VCaP (cell line): ENCODE results near the gene RNF8.

ENCODE experiments used
- H3K27ac ChIP-seq: fragments of 450-650 bp; 2 replicates; pipeline ENCODE4 v1.5.1; 2017
- CTCF ChIP-seq: fragments of 450-650 bp; conservative IDR thresholded peaks from 2 replicates; pipeline ENCODE4 v1.5.1; 2017; ENCODE audit warnings: mild to moderate bottlenecking, moderate library complexity

RNF8 gene

GRCh38 chr6:37368961-37369320, 15.2 kb downstream of the RNF8 start:
- TF ChIP-seq CTCF: no peak
- H3K27ac ChIP-seq: no peak overlapping the region

GRCh38 chr6:37369321-37370201, 15.8 kb downstream of the RNF8 start:
- TF ChIP-seq CTCF: no peak
- no peak overlapping the region for H3K27ac ChIP-seq

- no peak overlapping the region for H3K27ac ChIP-seq
- TF ChIP-seq CTCF: no peak
These were observed 17.6 kb downstream of the RNF8 start for GRCh38 chr6:37371154-37372083.

GRCh38 chr6:37372116-37372515, 18.3 kb downstream of the RNF8 start:
- no peak overlapping the region for H3K27ac ChIP-seq
- no peak for TF ChIP-seq CTCF

GRCh38 chr6:37373822-37374471, 20.2 kb downstream of the RNF8 start:
- no peak for TF ChIP-seq CTCF
- H3K27ac ChIP-seq: peak overlapping the region; percentile 21

GRCh38 chr6:37375376-37375775, 21.6 kb downstream of the RNF8 start:
- no peak for TF ChIP-seq CTCF
- H3K27ac ChIP-seq: no peak overlapping the region
